NB4 (cell line): ENCODE data around the gene VPS37C.

Experiments
- DNase-seq: peaks from one replicate; pipeline ENCODE4 v3.0.0; 2010; ENCODE audit warnings: low read depth
- H3K4me3 ChIP-seq: one replicate; pipeline ENCODE4 v1.5.1; 2011; ENCODE audit warnings: mild to moderate bottlenecking, low read depth, low read length, moderate library complexity
- MYC ChIP-seq: IDR thresholded peaks from 2 replicates; pipeline ENCODE4 v1.6.1; 2011; ENCODE audit warnings: low read depth, low read length
- POLR2A ChIP-seq: IDR thresholded peaks from 2 replicates; pipeline ENCODE4 v1.6.1; 2011; ENCODE audit warnings: mild to moderate bottlenecking; ENCODE audit not compliant: insufficient read length; ENCODE audit errors: extremely low read depth
- TF ChIP-seq, protein P1 (sequence below): IDR thresholded peaks from one replicate; pipeline ENCODE4 v1.5.1; 2012; ENCODE audit warnings: low read depth, low read length
- TF ChIP-seq, protein P2 (sequence below): IDR thresholded peaks from 2 replicates; pipeline ENCODE4 v1.6.1; 2011; ENCODE audit warnings: low read depth, low read length

VPS37C gene

DNA sequence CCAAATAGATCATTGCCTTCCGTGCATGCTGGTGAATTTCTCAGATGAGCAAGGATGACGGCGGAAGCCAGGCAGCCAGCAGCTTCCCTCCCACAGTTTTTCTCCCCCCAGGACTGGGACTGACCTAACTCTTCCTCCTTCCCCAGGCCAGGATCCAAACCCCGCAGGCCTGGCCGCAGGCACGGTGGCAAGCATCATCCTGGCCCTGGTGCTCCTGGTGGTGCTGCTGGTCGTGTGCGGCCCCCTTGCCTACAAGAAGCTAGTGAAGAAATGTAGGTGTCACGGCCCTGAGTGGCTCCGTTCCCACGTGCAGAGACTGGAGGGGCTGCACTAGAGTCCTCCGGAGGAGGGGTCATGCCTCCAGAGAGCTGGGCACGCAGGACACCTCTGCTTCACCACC is 38.5 kb downstream of the VPS37C start:
- DNase-seq, result no peak
- H3K4me3 ChIP-seq, result no peak overlapping the region
- TF ChIP-seq, protein P1, sequence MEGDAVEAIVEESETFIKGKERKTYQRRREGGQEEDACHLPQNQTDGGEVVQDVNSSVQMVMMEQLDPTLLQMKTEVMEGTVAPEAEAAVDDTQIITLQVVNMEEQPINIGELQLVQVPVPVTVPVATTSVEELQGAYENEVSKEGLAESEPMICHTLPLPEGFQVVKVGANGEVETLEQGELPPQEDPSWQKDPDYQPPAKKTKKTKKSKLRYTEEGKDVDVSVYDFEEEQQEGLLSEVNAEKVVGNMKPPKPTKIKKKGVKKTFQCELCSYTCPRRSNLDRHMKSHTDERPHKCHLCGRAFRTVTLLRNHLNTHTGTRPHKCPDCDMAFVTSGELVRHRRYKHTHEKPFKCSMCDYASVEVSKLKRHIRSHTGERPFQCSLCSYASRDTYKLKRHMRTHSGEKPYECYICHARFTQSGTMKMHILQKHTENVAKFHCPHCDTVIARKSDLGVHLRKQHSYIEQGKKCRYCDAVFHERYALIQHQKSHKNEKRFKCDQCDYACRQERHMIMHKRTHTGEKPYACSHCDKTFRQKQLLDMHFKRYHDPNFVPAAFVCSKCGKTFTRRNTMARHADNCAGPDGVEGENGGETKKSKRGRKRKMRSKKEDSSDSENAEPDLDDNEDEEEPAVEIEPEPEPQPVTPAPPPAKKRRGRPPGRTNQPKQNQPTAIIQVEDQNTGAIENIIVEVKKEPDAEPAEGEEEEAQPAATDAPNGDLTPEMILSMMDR, result no peak
- no peak for TF ChIP-seq MYC

DNA sequence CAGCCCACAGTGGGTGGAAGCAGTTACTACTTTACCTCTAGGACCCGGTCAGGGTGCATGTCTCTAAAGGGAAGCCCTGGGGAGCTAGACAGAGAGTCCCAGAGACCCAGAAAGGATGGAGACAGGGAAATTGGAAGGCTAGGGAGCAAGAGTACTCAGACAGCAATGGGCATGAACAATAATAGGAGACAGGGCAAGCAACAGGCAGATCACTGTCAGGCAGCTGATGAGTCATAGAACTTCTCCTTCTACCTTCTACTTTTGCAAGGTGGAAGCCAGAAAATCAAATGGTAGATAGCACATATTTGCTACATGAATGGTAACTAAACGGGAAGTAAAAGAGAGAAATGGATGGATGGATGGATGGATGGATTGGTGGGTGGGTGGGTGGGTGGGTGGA is 39.3 kb downstream of the VPS37C start:
- DNase-seq, result no peak
- TF ChIP-seq, protein P1, result no peak
- no peak for TF ChIP-seq MYC
- TF ChIP-seq, protein P2, sequence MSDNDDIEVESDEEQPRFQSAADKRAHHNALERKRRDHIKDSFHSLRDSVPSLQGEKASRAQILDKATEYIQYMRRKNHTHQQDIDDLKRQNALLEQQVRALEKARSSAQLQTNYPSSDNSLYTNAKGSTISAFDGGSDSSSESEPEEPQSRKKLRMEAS, result no peak
- no peak for TF ChIP-seq POLR2A
- no peak overlapping the region for H3K4me3 ChIP-seq

DNA sequence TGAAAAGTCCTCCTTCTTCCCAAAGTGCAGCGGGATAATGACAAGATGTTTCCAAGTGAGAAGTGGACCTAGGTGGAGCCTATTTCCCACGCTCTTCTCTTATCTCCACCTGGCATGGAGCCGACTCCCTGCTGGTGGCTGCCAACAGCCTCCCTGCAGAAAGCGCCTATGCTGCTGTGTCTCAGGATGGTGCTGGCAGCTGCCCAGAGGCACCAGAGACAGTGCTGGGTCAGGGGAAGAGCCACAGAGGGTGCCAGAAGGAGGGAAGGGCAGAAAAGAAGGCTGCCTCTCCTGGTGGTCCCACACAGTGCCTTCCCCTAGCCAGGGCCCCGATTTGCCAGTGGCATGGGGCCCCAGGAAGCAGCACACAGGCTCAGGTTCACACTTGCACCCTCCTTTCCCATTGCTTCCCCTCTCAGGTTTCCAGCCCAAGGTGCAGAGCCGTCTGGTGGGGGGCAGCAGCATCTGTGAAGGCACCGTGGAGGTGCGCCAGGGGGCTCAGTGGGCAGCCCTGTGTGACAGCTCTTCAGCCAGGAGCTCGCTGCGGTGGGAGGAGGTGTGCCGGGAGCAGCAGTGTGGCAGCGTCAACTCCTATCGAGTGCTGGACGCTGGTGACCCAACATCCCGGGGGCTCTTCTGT is 39.9 kb downstream of the VPS37C start:
- DNase-seq, result no peak

DNA sequence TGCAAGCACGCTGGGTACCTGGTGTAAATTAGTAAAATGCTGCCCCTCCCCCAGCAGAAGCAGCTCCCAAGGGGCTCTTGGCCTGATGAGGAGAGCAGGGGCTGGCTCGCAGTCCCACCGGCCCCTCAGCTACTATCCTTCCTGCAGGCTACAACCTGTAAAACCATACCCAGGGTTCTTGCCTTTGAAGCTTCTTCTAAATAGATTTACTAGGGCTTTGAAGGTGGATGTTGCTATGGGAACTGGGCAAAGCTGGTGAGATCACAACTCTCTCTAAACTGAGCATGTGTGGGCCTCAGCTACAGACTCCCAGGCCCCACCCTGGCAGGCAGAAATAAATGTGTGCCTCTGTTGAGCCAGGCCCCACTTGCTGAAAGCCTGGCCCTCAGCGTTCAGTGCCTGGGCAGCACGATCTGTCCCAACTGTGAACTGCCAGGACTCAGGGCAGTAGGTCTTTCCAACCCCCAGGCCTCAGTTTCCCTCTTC is 40.5 kb downstream of the VPS37C start:
- TF ChIP-seq, protein P2, result no peak
- no peak for DNase-seq
- no peak overlapping the region for H3K4me3 ChIP-seq

More for the DNA sequence above, 39.9 kb downstream of the VPS37C start:
- no peak overlapping the region for H3K4me3 ChIP-seq
- TF ChIP-seq, protein P2, result no peak
- TF ChIP-seq, protein P1, result no peak
- TF ChIP-seq POLR2A (no peak), MYC (no peak)

DNA sequence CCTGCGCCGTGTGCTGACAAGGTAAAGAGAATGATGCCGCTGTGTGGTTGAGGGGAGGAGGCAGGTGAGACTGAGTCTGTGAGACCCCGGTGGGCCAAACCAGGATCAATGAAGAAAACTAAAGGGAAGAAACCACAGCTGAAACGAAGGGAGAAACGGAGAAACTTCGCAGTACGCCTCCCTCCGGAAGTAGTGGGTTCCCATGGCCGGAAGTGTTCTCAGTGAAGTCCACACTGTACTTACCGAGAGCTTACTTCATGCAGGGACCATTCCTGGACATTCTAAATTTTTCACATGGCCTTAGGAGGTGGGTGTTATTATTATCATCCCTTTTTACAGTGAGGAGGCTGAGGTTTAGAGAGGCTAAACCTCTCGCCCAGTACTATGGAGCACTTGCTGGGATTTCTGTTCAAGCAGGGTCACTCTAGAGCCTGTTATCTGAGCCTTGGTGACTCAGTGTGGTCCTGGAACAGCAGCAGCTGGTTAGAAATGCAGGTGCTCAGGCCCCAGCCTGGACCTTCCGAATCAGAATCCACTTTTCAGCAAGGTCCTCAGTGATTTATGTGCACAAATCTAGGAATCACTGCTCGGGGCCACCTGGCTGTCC is 41.0 kb downstream of the VPS37C start:
- TF ChIP-seq, protein P1, result no peak
- TF ChIP-seq MYC (no peak), POLR2A (no peak)
- TF ChIP-seq, protein P2, result no peak
- DNase-seq, result no peak

DNA sequence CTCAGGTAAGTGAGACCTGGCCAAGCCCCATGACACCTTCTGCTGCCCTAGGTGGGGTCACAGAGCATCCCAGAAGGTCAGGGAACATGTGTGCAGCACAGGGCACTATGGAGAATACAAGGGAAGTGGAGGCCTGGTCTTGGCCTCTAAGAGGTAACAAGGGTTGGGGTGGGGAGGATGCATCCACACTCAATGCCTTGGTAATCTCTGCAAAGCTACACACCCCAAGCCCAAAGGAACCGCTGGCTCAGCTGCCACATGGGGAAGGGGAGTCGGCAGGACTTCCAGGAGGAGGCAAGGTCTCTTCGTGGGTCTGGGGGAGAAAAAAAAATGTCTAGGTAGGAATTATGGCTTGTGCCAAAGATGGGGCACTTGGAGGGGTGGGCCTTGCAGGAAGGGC is 41.7 kb downstream of the VPS37C start:
- TF ChIP-seq, protein P2, result no peak
- TF ChIP-seq, protein P1, result no peak
- TF ChIP-seq POLR2A, result no peak
- TF ChIP-seq MYC, result no peak
- no peak overlapping the region for H3K4me3 ChIP-seq
- DNase-seq, result no peak

More for the DNA sequence above, 41.0 kb downstream of the VPS37C start:
- no peak overlapping the region for H3K4me3 ChIP-seq
